SK-N-MC (cell line): ENCODE data around the gene SWAP70.

ENCODE experiments used
- EZH2 ChIP-seq: fragments of 200-600 bp; sonication (generic); IDR thresholded peaks from one replicate; pipeline ENCODE4 v1.6.1; 2017; ENCODE audit warnings: antibody characterized with exemption
- FOXP2 ChIP-seq: optimal IDR thresholded peaks from 2 replicates; pipeline ENCODE3; 2011; ENCODE audit warnings: mild to moderate bottlenecking, moderate library complexity; ENCODE audit not compliant: insufficient read depth; ENCODE audit errors: extremely low read length, control extremely low read depth

DNA sequence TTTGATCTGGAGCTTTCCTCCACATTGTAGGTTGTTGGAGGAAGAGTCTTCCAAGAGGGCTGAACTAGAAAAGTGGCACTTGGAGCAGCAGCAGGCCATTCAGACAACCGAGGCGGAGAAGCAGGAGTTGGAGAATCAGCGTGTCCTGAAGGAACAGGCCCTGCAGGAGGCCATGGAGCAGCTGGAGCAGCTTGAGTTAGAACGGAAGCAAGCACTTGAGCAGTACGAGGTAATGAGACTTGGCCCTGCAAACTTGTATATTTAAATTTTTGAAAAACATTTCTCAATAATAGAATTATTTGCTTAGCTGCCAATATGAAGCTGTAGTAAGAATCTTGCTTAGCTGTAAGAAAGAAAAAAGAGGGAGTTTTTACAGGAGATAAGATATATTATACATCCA is 84.0 kb downstream of the SWAP70 start:
- TF ChIP-seq EZH2 (no peak), FOXP2 (no peak)
